Measurements from ENCODE around the gene SUN5.

DNA sequence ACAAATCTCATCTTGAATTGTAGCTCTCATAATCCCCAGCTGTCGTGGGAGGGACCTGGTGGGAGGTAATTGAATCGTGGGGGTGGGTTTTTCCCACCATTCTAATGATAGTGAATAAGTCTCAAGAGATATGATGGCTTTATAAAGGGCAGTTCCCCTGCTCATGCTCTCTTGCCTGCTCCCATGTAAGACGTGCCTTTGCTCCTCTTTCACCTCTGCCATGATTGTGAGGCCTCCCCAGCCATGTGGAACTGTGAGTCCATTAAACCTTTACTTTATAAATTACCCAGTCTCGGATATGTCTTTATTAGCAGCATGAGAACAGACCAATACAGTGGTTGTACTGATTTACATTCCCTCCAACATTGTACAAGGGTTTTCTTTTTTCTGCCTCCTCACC lies 69.7 kb downstream of the SUN5 start:
- TF ChIP-seq NR1H2 (CRISPR knock-in tag; IDR thresholded peaks at IDR 0.05) (no peak), TEAD4 (CRISPR knock-in tag; IDR thresholded peaks at IDR 0.05) (no peak), CREM (CRISPR knock-in tag; IDR thresholded peaks at IDR 0.05) (no peak), NR3C1 (CRISPR knock-in tag; conservative IDR thresholded peaks at IDR 0.05; ENCODE audit: low read depth) (no peak), ZNF416 (CRISPR knock-in tag; IDR thresholded peaks at IDR 0.05) (no peak), JUN (CRISPR knock-in tag; IDR thresholded peaks at IDR 0.05) (no peak)
- TF ChIP-seq, protein P1, sequence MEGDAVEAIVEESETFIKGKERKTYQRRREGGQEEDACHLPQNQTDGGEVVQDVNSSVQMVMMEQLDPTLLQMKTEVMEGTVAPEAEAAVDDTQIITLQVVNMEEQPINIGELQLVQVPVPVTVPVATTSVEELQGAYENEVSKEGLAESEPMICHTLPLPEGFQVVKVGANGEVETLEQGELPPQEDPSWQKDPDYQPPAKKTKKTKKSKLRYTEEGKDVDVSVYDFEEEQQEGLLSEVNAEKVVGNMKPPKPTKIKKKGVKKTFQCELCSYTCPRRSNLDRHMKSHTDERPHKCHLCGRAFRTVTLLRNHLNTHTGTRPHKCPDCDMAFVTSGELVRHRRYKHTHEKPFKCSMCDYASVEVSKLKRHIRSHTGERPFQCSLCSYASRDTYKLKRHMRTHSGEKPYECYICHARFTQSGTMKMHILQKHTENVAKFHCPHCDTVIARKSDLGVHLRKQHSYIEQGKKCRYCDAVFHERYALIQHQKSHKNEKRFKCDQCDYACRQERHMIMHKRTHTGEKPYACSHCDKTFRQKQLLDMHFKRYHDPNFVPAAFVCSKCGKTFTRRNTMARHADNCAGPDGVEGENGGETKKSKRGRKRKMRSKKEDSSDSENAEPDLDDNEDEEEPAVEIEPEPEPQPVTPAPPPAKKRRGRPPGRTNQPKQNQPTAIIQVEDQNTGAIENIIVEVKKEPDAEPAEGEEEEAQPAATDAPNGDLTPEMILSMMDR (IDR thresholded peaks at IDR 0.05): no peak
